Measurements from ENCODE around the gene BRAT1.

Gene BRAT1

GRCh38 chr7:2510130-2510776 lies 45.1 kb downstream of the BRAT1 start:
- DNase-seq, result no peak

GRCh38 chr7:2509298-2509906 lies 45.9 kb downstream of the BRAT1 start:
- no peak for DNase-seq

- peak; percentile 67 to 82 for DNase-seq
Observed at GRCh38 chr7:2508327-2509215, 46.8 kb downstream of the BRAT1 start.

GRCh38 chr7:2507917-2508306 lies 47.4 kb downstream of the BRAT1 start:
- no peak for DNase-seq

DNA sequence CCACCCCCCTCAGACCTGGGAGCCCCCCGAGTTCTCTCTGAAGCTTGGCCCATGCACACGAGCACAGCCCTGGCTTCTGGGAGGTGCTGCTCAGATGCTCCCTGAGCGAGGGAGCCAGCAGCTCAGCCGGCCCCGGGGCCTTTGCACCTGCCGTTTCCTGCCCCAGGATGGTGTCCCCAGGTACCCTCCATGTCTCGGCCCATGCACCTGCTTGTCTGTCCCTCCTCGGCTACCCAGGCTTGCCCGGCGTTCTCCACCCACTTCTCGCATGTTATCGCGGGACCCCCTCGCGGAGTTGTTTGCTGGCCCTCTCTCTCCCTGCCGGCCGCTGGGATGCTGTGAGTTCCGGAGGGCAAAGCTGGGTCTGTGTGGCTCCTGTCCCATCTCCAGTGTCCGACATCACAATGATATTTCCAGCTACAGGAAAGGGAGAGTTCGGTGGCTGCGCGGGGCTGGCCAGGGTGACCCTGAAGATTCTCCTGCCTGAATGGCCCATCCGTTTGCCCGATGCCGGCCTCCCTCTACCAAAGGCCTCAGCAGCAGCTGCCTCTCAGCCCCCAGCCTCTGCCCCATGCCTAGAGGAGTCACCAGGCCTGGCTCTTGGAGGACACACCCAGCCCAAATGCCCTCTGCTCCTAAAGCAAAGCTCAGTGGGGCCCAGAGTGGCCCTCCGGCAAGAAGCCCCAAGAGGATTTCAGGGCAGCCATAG lies 48.0 kb downstream of the BRAT1 start:
- DNase-seq, result no peak

GRCh38 chr7:2505401-2505800 lies 49.9 kb downstream of the BRAT1 start:
- no peak for DNase-seq

- DNase-seq, result no peak
Observed at GRCh38 chr7:2504889-2505375, 50.4 kb downstream of the BRAT1 start.

GRCh38 chr7:2504128-2504888 lies 51.0 kb downstream of the BRAT1 start:
- DNase-seq, result no peak

DNA sequence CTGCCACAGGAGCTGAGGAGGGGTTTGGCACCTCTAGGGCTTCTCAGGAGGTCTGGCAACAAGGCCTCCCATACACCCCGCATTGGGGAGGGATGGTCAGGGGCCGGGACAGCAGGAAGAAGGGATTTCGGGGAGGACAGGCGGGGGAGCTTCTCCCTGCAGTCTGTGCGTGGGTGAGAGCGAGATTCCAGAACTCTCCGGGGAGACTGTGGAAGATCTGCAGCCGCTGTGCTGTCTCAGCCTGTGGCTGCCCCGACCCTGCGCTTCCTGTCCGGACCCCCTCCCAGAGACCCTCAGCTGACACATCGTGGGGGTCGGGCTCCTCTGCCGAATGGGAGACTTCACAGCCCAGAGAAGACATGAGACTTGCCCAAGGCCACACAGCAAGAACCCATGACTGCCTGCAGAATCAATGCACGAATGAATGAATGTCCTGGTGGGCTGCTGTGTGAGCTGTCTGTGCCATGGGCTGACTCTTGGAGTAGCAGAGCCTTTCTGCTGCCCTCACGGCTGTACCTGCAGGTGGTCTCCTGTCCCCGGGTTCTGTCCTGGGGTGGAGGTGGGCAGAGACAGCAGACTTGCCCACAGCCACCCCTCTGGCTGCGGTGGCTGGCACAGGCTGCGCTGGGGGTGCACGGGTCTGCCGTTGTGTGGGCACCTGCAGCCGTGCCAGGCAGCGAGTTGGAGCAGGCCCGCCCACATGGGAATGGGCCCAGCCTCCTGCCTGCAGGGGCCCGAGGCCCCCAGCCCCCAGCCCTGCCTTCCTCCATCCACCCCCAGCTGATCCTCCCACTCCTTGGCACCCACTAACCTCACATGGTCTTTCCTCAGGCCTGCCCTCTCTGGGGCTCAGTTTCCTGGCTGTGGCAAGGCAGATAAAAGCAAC lies 52.0 kb downstream of the BRAT1 start:
- DNase-seq, result no peak

DNA sequence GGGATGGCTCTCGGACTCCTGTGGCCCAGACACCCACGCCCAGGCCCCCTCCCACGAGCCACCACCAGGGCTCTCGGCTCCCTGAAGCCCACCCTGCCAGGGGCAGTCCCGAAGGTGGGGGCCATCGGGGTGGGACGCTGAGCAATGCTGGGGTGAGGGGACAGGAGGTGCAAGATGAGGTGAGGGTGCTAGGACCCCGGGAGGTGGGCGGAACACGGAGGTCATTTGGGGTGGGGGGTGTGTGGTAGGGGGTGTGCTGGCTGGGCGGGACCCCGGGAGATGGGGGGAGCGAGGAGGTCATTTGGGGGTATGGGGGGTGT lies 52.7 kb downstream of the BRAT1 start:
- DNase-seq, result no peak

- DNase-seq, result no peak
Observed at GRCh38 chr7:2501947-2502646, 53.2 kb downstream of the BRAT1 start.

GRCh38 chr7:2500701-2501100 lies 54.6 kb downstream of the BRAT1 start:
- no peak for DNase-seq

DNA sequence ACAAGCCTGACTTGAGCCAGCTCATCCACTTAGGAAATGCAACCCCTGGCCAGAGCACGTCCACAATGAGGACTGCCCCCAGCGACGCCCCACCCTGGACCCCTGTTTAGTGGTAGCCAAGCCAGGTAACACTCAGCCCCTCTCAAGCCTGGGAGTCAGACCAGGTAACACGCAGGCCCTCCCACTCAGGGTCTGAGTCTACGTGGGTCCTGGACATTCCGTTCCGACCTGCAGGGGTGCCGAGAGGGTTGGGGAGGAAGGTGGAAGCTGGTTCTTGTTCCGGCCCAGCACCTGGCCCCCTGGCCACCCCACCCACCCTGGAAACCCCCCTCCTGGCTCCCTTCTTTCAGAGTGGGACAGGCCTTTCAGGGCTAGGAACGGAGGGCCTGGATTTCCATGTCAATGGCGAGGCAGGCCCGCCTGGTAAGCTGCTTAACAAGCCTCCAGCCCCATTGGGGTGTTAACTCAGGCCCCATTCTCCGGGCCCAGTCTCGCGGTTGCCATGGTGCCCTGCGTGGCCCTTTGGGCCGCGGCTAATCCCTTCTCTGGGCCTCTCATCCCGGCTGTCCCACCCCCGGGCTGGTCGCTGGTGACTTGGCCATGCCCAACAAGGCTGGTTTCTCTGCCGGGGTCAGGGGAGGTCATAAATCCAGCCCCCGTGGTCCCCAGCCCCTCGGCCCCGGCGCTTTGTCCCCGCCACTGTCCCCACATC lies 55.4 kb downstream of the BRAT1 start:
- DNase-seq, result no peak

DNA sequence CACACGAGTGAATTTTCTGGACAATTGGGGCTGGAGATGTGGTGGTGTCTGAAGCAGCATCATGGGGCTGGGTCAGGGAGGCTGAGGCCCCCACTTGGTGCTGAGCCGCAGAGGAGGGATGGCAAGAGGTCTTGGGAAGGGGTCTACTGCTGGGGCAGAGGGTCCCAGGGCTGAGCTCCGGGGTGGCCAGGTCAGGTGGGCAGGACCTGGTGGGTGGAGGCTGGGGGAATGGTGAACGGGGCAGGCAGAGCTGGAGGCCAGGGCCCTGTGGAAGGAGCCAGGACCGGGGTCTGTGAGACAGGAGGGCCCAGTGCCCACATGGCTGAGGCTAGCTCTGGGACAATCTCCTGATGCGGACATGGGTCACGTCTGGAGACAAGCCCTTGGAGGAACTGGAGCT lies 56.1 kb downstream of the BRAT1 start:
- no peak for DNase-seq

DNA sequence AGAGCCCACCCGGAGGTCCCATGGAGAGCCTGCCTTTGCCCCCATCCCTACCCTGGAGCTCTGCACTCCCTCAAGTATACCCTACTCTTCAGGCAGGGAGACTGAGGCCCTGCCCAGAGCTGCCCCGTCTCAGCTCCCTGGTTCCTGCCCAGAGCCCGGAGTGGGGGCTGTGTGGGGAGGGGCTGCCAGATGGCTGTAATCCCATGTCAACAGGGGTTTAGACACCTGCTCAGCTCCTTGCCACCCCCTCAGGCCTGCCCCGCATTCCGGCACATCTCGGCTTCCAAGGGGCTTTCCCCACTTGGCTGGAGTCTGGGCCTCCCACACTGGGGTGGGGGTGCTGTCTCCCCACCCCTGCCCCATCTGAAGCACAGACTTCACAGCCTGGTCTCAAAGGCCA lies 56.6 kb downstream of the BRAT1 start:
- no peak for DNase-seq

DNA sequence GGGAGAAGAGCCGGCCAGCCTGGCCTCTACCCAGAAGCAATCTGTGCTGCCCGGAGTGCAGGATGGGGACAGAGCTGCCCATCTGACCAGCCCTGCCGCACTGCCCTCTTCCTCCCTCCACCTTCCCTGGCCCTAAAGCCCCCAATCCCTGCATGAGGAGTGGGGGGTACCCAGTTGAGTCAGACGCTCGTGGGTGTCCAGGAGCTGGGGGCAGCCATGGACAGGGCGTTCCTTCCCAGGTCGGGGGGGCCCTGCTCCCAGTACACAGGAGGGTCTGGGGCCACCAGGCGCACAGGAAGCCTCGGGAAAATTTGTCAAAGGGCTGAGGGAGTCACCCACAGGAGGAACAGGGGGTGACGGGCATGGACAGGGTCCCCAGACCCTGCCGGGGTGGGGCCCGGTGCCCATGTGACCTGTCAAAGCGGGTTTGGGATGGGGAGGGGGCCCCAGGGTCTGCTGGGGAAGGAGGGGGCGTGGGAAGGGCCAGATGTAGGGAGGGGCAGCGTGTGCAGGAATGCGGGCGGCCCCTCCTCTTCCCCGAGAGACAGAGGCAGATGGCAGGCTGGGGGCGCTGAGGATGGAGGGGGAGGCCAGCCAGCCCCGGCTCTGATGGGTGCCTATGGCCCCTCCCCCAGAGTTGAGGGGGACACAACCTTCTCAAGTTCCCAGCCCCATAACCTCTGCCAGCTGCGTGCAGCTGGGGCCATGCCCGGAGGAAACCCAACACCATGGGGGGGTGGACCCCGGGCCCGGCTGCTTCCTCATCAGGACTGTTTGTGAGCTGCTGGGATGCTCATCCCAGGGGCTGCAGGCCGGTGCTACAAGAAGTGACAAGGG lies 57.6 kb downstream of the BRAT1 start:
- no peak for DNase-seq

DNA sequence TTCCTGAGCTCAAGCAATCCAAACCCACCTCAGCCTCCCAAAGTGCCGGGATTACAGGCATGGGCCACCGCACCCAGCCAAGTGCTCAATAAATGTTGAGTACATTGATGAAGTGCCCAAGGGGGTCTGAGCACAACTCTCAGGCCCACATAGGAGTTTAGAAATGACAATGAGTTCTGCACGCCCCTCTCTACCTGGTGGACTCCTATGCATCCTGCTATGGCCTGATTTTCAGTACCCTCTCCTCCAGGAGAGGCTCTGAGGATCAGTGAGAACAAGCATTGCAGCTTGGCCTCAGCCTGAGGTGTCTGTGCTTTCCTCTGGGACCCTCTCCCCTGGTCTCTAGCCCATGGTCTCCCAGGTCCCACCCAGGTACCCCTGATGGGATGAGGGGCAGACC lies 58.3 kb downstream of the BRAT1 start:
- no peak for DNase-seq

GRCh38 chr7:2496375-2496774 lies 58.9 kb downstream of the BRAT1 start:
- no peak for DNase-seq
